H1 (cell line): ENCODE data around the gene ZYX. TPM values are rescaled to one million over a fixed set of nuclear protein-coding genes. Genes with fewer than 3 reads are reported as not detected.
A peak's percentile ranks its signal among the peaks of the same experiment; 100 is the strongest.

ENCODE experiments used
- CTCF ChIA-PET: fragments of 300-600 bp; sonication (Branson Sonifier 250); formaldehyde crosslinking; loops from one replicate; lab custom pipeline; 2021; ENCODE audit not compliant: partially characterized antibody; lab: Charles Lee
- POLR2A ChIA-PET: fragments of 300-600 bp; sonication (Branson Sonifier 250); formaldehyde crosslinking; loops from one replicate; lab custom pipeline; 2021; ENCODE audit warnings: inconsistent platforms; ENCODE audit not compliant: partially characterized antibody; lab: Charles Lee
- DNase-seq, 2 experiments: peaks; one replicate each; pipeline versions ENCODE4 v3.0.0 to v3.0.0-alpha.2; 2010 to 2022; ENCODE audit warnings: low spot score in 2 of 2, low read depth in 1 of 2, mixed read lengths in 1 of 2
- FAIRE-seq: peaks from 2 replicates; lab custom pipeline; 2011; peaks lifted over from hg19 to GRCh38; lab: Jason Lieb, UNC
- H2AFZ ChIP-seq: 2 replicates; pipeline ENCODE4 v1.8.1; 2012; ENCODE audit warnings: low read length, inconsistent platforms
- H2AK5ac ChIP-seq: 2 replicates; pipeline ENCODE4 v1.6.1; 2013; ENCODE audit warnings: low read depth, low read length
- H2BK120ac ChIP-seq: replicated peaks from 2 replicates; pipeline ENCODE3; 2013; ENCODE audit warnings: low read depth, low read length, inconsistent platforms
- H2BK12ac ChIP-seq: 2 replicates; pipeline ENCODE4 v1.6.1; 2013; ENCODE audit warnings: low read depth, low read length
- H2BK15ac ChIP-seq: 2 replicates; pipeline ENCODE4 v1.6.1; 2013; ENCODE audit warnings: low read length
- H2BK20ac ChIP-seq: 2 replicates; pipeline ENCODE4 v1.6.1; 2013; ENCODE audit warnings: low read length
- H2BK5ac ChIP-seq: 2 replicates; pipeline ENCODE4 v1.6.1; 2013; ENCODE audit warnings: low read depth, low read length
- H3K14ac ChIP-seq: 2 replicates; pipeline ENCODE4 v1.6.1; 2013; ENCODE audit warnings: inconsistent platforms; ENCODE audit not compliant: insufficient read length
- H3K18ac ChIP-seq: 2 replicates; pipeline ENCODE4 v1.6.1; 2013; ENCODE audit warnings: low read length; ENCODE audit errors: extremely low read depth
- H3K23ac ChIP-seq: 2 replicates; pipeline ENCODE4 v1.6.1; 2013; ENCODE audit warnings: inconsistent platforms; ENCODE audit not compliant: insufficient read length
- H3K23me2 ChIP-seq: 2 replicates; pipeline ENCODE4 v1.6.1; 2013; ENCODE audit warnings: low read depth, low read length
- H3K27ac ChIP-seq: 2 replicates; pipeline ENCODE4 v1.6.1; 2011; ENCODE audit warnings: low read depth, low read length, inconsistent platforms
- H3K27me3 ChIP-seq, 4 experiments: replicated peaks in 1 of 4; 1 replicate in 1 of 4; 2 replicates in 3 of 4; pipeline versions ENCODE4 v1.6.1 to v1.8.1; 2011 to 2013; ENCODE audit warnings: low read length in 3 of 4, mild to moderate bottlenecking in 3 of 4, inconsistent platforms in 2 of 4, mixed read lengths in 2 of 4, moderate library complexity in 1 of 4; ENCODE audit not compliant: control insufficient read depth in 3 of 4, insufficient read depth in 3 of 4; ENCODE audit errors: extremely low read depth in 1 of 4
- H3K36me3 ChIP-seq, 4 experiments: 2 replicates each; pipeline versions ENCODE4 v1.6.1 to v1.8.1; 2011 to 2013; ENCODE audit warnings: mild to moderate bottlenecking in 4 of 4, low read length in 3 of 4, moderate library complexity in 2 of 4, control low read depth in 1 of 4, inconsistent platforms in 1 of 4; ENCODE audit not compliant: insufficient read depth in 4 of 4, control insufficient read depth in 2 of 4
- H3K4ac ChIP-seq: replicated peaks from 2 replicates; pipeline ENCODE3; 2013; ENCODE audit warnings: low read length, low read depth, mixed read lengths, inconsistent platforms; ENCODE audit not compliant: insufficient read length
- H3K4me1 ChIP-seq, 4 experiments: replicated peaks in 1 of 4; 1 replicate in 1 of 4; 2 replicates in 3 of 4; pipeline versions ENCODE4 v1.6.1 to v1.8.1; 2011 to 2013; ENCODE audit warnings: low read length in 3 of 4, inconsistent platforms in 2 of 4, mixed read lengths in 1 of 4; ENCODE audit not compliant: insufficient read depth in 4 of 4, control insufficient read depth in 3 of 4
- H3K4me2 ChIP-seq, 2 experiments: 2 replicates each; pipeline versions ENCODE4 v1.6.1 to v1.8.1; 2011 to 2013; ENCODE audit warnings: low read depth in 2 of 2, low read length in 2 of 2, control low read depth in 1 of 2, inconsistent platforms in 1 of 2, mild to moderate bottlenecking in 1 of 2; ENCODE audit not compliant: insufficient read depth in 1 of 2
- H3K4me3 ChIP-seq, 4 experiments: fragments of 200-600, 300-600 bp in 1 of 4; sonication (generic), shearing (Covaris generic), sonication (Bioruptor Twin) in 1 of 4; 2 replicates each; pipeline versions ENCODE4 v1.5.1 to v1.8.1; 2011 to 2016; ENCODE audit warnings: low read length in 4 of 4, low read depth in 3 of 4, control low read depth in 2 of 4, inconsistent platforms in 2 of 4, mild to moderate bottlenecking in 2 of 4, mixed read lengths in 1 of 4, moderate library complexity in 1 of 4; ENCODE audit not compliant: insufficient read depth in 2 of 4; ENCODE audit errors: extremely low read depth in 1 of 4
- H3K56ac ChIP-seq: replicated peaks from 2 replicates; pipeline ENCODE3; 2013; ENCODE audit warnings: low read depth, mild to moderate bottlenecking, mixed read lengths, low read length, inconsistent platforms; ENCODE audit not compliant: insufficient read length
- H3K79me1 ChIP-seq: 2 replicates; pipeline ENCODE4 v1.6.1; 2013; ENCODE audit warnings: low read depth, low read length, control low read depth
- H3K79me2 ChIP-seq, 2 experiments: 2 replicates each; pipeline versions ENCODE4 v1.6.1 to v1.8.1; 2012 to 2013; ENCODE audit warnings: low read length in 2 of 2, mild to moderate bottlenecking in 2 of 2, inconsistent platforms in 1 of 2; ENCODE audit not compliant: insufficient read depth in 2 of 2, control insufficient read depth in 1 of 2
- H3K9ac ChIP-seq, 4 experiments: replicated peaks in 1 of 4; 1 replicate in 1 of 4; 2 replicates in 3 of 4; pipeline versions ENCODE4 v1.6.1 to v1.8.1; 2011 to 2013; ENCODE audit warnings: low read depth in 3 of 4, low read length in 3 of 4, control low read depth in 2 of 4, mild to moderate bottlenecking in 2 of 4, moderate library complexity in 2 of 4, inconsistent platforms in 1 of 4; ENCODE audit errors: extremely low read depth in 1 of 4
- H3K9me3 ChIP-seq, 2 experiments: 2 replicates each; pipeline versions ENCODE4 v1.6.1 to v1.8.1; 2012 to 2013; ENCODE audit warnings: mild to moderate bottlenecking in 2 of 2, moderate library complexity in 2 of 2, control low read depth in 1 of 2, inconsistent platforms in 1 of 2, low read depth in 1 of 2, low read length in 1 of 2, mixed read lengths in 1 of 2; ENCODE audit not compliant: insufficient read depth in 2 of 2
- H4K20me1 ChIP-seq, 2 experiments: replicated peaks in 1 of 2; 2 replicates each; pipeline versions ENCODE3 to v1.8.1; 2011 to 2013; ENCODE audit warnings: inconsistent platforms in 2 of 2, low read length in 2 of 2, mild to moderate bottlenecking in 1 of 2; ENCODE audit not compliant: insufficient read depth in 2 of 2, control insufficient read depth in 1 of 2
- H4K5ac ChIP-seq: 2 replicates; pipeline ENCODE4 v1.6.1; 2013; ENCODE audit warnings: low read length, low read depth, mixed read lengths, inconsistent platforms; ENCODE audit not compliant: insufficient read length
- H4K8ac ChIP-seq: 2 replicates; pipeline ENCODE4 v1.8.0; 2013; ENCODE audit warnings: mild to moderate bottlenecking, moderate library complexity, low read length, inconsistent platforms; ENCODE audit not compliant: insufficient read depth; ENCODE audit errors: extremely low read depth
- H4K91ac ChIP-seq: replicated peaks from 2 replicates; pipeline ENCODE3; 2013; ENCODE audit warnings: low read length, mixed read lengths, inconsistent platforms; ENCODE audit not compliant: insufficient read length
- CTCF ChIP-seq, 3 experiments: IDR thresholded peaks; 1 replicate in 2 of 3; 2 replicates in 1 of 3; pipeline versions ENCODE4 v1.5.1 to v1.6.1; 2011; ENCODE audit warnings: low read length in 3 of 3, mild to moderate bottlenecking in 3 of 3, inconsistent platforms in 2 of 3, low read depth in 1 of 3, moderate library complexity in 1 of 3; ENCODE audit not compliant: insufficient read depth in 1 of 3; ENCODE audit errors: control extremely low read depth in 1 of 3
- POLR2A ChIP-seq, 2 experiments: IDR thresholded peaks; 1 replicate in 1 of 2; 2 replicates in 1 of 2; pipeline ENCODE4 v1.6.1; 2011; ENCODE audit warnings: low read depth in 2 of 2, low read length in 2 of 2, mild to moderate bottlenecking in 2 of 2; ENCODE audit errors: control extremely low read depth in 1 of 2
- RAD21 ChIP-seq, 2 experiments: IDR thresholded peaks in 1 of 2; conservative IDR thresholded peaks in 1 of 2; 2 replicates each; pipeline ENCODE4 v1.6.1; 2011; ENCODE audit warnings: low read depth in 2 of 2, low read length in 2 of 2, improper control_type of control experiment in 1 of 2, inconsistent platforms in 1 of 2, mild to moderate bottlenecking in 1 of 2, moderate library complexity in 1 of 2
- SIN3A ChIP-seq, 2 experiments: IDR thresholded peaks in 1 of 2; conservative IDR thresholded peaks in 1 of 2; 2 replicates each; pipeline ENCODE4 v1.6.1; 2011 to 2012; ENCODE audit warnings: low read length in 2 of 2, improper control_type of control experiment in 1 of 2, low read depth in 1 of 2, mild to moderate bottlenecking in 1 of 2
- SIX5 ChIP-seq: IDR thresholded peaks from 2 replicates; pipeline ENCODE4 v1.6.1; 2011; ENCODE audit warnings: mild to moderate bottlenecking, low read depth, low read length
- SP1 ChIP-seq: IDR thresholded peaks from 2 replicates; pipeline ENCODE4 v1.6.1; 2011; ENCODE audit warnings: low read depth, low read length
- SP2 ChIP-seq: IDR thresholded peaks from 2 replicates; pipeline ENCODE4 v1.6.1; 2012; ENCODE audit warnings: mild to moderate bottlenecking, low read length, inconsistent platforms
- SP4 ChIP-seq: IDR thresholded peaks from 2 replicates; pipeline ENCODE4 v1.6.1; 2012; ENCODE audit warnings: low read length, inconsistent platforms
- WGBS, 2 experiments: shearing (Covaris generic) in 1 of 2; methylation state at CpG; one replicate each; pipeline versions ENCODE4 v1.1.6 to v1.1.7; 2013 to 2015; ENCODE audit warnings: low lambda C conversion rate in 2 of 2, mixed read lengths in 2 of 2, inconsistent platforms in 1 of 2, low coverage in 1 of 2, missing lambda C conversion rate in 1 of 2; ENCODE audit not compliant: insufficient replicate concordance in 2 of 2, insufficient coverage in 1 of 2, insufficient read length in 1 of 2; ENCODE audit errors: extremely low coverage in 1 of 2, missing lambda C conversion rate in 1 of 2; 5-methylcytosine and 5-hydroxymethylcytosine counted together
- polyA plus RNA-seq, 7 experiments: library from polyadenylated mRNA; depleted of rRNA in 3 of 7; stranded (reverse) in 5 of 7; unstranded in 2 of 7; fragments of >200 nt in 5 of 7; fragments of 200-250 nt in 2 of 7; gene quantifications; 1 replicate in 5 of 7; 2 replicates in 1 of 7; 4 replicates in 1 of 7; pipeline versions ENCODE4 v1.2.1 to v1.2.3, GENCODE V29; 2011 to 2013; ENCODE audit warnings: missing spikeins in 2 of 7, mixed read lengths in 2 of 7
- total RNA-seq: library from RNA; stranded (reverse); fragmentation: NEBNext Ultra II Directional; extraction: Animal tissue kit (Norgen Biotek cat#: 25700); gene quantifications from 2 replicates; pipeline ENCODE4 v1.2.1, GENCODE V29; 2021

ZYX gene
- total and polyA plus RNA-seq, 2 of the 8 experiments (the other 6 are each of a cell fraction or from before 2014, with no cell fraction given), result 40.6 to 159 TPM

- no peak overlapping the region for H4K8ac ChIP-seq
- no peak overlapping the region for H4K5ac ChIP-seq
- no peaks in the 10 kb centered on the region for H3K27me3 ChIP-seq
- CTCF ChIA-PET, result interaction anchor here (0.7 to 5.2 kb wide), 49 partner anchors 8 to 177 kb away, joined by 3 to 65 read pairs (median 4); partner anchors contain the start of genes EPHA1 and TAS2R60
- no peak overlapping the region for H2AFZ ChIP-seq
- no peak overlapping the region for H3K4me3 ChIP-seq
- DNase-seq, result no peak
- H4K91ac ChIP-seq, result no peak overlapping the region
- H2BK12ac ChIP-seq, result no peak overlapping the region
- no peak overlapping the region for H2BK20ac ChIP-seq
- TF ChIP-seq SP4, result no peak
- no peak for TF ChIP-seq POLR2A (IDR thresholded peaks at IDR 0.05; ENCODE audit: control extremely low read depth in 1 of 2, low read depth in 2 of 2, low read length in 2 of 2)
- TF ChIP-seq SP1, result no peak
- peak in 2 of 3 experiments; percentile 45 to 48; a peak in 3 of 4 replicates for TF ChIP-seq CTCF (IDR thresholded peaks at IDR 0.05; ENCODE audit: control extremely low read depth in 1 of 3, insufficient read depth in 1 of 3, low read depth in 1 of 3, low read length in 3 of 3)
- no peak for TF ChIP-seq SIN3A (conservative IDR thresholded peaks at IDR 0.05 in 1 of 2, IDR thresholded peaks at IDR 0.05 in 1 of 2; ENCODE audit: low read depth in 1 of 2, low read length in 2 of 2)
- TF ChIP-seq RAD21 (IDR thresholded peaks at IDR 0.05 in 1 of 2, conservative IDR thresholded peaks at IDR 0.05 in 1 of 2; ENCODE audit: low read depth in 2 of 2, low read length in 2 of 2), result peak; percentile 50 to 56
- TF ChIP-seq SP2, result no peak
- TF ChIP-seq SIX5, result no peak
- TF ChIP-seq, all 59 proteins: peak for 2
- Histone ChIP-seq H3K9me3 (peaks cover 0 to 5% of the 10 kb centered on the region in 2 experiments; a peak in 2 of 4 replicates), H2BK120ac (no peak overlapping the region), H3K56ac (no peak overlapping the region), H3K79me2 (no peaks in the 10 kb centered on the region), H3K23ac (no peak overlapping the region), H3K23me2 (no peaks in the 10 kb centered on the region), H2BK15ac (no peak overlapping the region), H3K36me3 (no peaks in the 10 kb centered on the region), H3K4ac (no peak overlapping the region), H3K79me1 (no peaks in the 10 kb centered on the region), H4K20me1 (no peaks in the 10 kb centered on the region), H3K18ac (no peak overlapping the region), H3K14ac (no peak overlapping the region), H3K27ac (no peak overlapping the region), H2AK5ac (no peak overlapping the region), H3K9ac (no peak overlapping the region), H2BK5ac (no peak overlapping the region), H3K4me2 (no peak overlapping the region), H3K4me1 (peaks cover 3 to 8% (median 6%) of the 10 kb centered on the region in 4 experiments; a peak in 6 of 7 replicates)
- WGBS, 2 experiments, result 17% methylated on average over 3 of the region's 3 CpGs; no CpG with 5 or more reads in 1 of the 2 experiments
- FAIRE-seq, result no peak
- POLR2A ChIA-PET, result interaction anchor here (0.8 to 1.9 kb wide), 7 partner anchors 8 to 35 kb away, joined by 3 to 9 read pairs (median 5); partner anchors contain the start of gene EPHA1
Measured at GRCh38 chr7:143416565-143417149, 35.5 kb downstream of the ZYX start.
